ENCODE measurements around the gene CIROP. TPM values are rescaled to one million over a fixed set of nuclear protein-coding genes. Genes with fewer than 3 reads are reported as not detected.

CIROP gene
- total and polyA plus RNA-seq, 9 of the 15 experiments (the other 6 are each of a cell fraction or from before 2014, with no cell fraction given): not detected

DNA sequence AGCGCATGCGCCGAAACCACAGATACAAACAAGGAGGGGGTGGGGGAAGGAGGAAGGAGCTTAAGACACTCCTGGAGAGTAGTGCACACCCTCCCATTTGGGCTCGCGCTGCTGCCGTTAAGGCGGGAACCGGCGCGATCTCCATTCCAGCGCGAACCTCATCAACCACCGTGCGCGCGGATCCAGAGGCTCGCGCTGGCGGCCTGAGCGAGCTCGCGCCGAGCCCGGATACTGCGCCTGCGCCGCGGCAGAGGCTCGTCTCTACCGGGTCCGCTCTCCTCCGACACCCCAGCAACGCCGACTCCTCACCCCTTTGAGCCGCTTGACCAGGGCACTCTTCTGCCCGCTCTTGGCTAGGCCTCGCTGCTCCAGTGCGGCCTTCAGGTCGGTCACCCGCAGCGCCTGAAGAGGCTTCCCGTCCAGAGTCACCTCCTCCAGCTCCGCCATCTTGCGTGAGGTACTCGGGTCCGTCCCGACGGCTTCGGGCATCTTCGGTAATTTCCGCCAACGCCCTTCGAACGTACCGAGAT is 10.1 kb downstream of the CIROP start, which contains the start of gene ACIN1 (continued):
- peak in 1 of 2 experiments; percentile 80; a peak in 1 of 4 replicates for TF ChIP-seq TEAD1 (CRISPR knock-in tag; IDR thresholded peaks at IDR 0.05)
- TF ChIP-seq KDM5B (IDR thresholded peaks at IDR 0.05; ENCODE audit: insufficient replicate concordance, low read depth, low read length): peak; percentile 80
- TF ChIP-seq, protein P1, sequence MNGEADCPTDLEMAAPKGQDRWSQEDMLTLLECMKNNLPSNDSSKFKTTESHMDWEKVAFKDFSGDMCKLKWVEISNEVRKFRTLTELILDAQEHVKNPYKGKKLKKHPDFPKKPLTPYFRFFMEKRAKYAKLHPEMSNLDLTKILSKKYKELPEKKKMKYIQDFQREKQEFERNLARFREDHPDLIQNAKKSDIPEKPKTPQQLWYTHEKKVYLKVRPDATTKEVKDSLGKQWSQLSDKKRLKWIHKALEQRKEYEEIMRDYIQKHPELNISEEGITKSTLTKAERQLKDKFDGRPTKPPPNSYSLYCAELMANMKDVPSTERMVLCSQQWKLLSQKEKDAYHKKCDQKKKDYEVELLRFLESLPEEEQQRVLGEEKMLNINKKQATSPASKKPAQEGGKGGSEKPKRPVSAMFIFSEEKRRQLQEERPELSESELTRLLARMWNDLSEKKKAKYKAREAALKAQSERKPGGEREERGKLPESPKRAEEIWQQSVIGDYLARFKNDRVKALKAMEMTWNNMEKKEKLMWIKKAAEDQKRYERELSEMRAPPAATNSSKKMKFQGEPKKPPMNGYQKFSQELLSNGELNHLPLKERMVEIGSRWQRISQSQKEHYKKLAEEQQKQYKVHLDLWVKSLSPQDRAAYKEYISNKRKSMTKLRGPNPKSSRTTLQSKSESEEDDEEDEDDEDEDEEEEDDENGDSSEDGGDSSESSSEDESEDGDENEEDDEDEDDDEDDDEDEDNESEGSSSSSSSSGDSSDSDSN (IDR thresholded peaks at IDR 0.05; ENCODE audit: borderline replicate concordance in 1 of 2, low read depth in 2 of 2, low read length in 2 of 2): peak in 1 of 2 experiments; percentile 93; a peak in 3 of 4 replicates
- TF ChIP-seq POLR2AphosphoS5 (IDR thresholded peaks at IDR 0.05; ENCODE audit: control insufficient read depth, insufficient read depth, low read depth, low read length): peak; percentile 78; the same call in 1 of the 2 replicates
- no peak for TF ChIP-seq ZNF707 (CRISPR knock-in tag; conservative IDR thresholded peaks at IDR 0.05)
- TF ChIP-seq SIN3B (IDR thresholded peaks at IDR 0.05; ENCODE audit: low read depth): peak; percentile 72; the same call in 1 of the 2 replicates
- peak; percentile 48 for TF ChIP-seq NFIC (IDR thresholded peaks at IDR 0.05)
- TF ChIP-seq, protein P2, sequence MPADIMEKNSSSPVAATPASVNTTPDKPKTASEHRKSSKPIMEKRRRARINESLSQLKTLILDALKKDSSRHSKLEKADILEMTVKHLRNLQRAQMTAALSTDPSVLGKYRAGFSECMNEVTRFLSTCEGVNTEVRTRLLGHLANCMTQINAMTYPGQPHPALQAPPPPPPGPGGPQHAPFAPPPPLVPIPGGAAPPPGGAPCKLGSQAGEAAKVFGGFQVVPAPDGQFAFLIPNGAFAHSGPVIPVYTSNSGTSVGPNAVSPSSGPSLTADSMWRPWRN (IDR thresholded peaks at IDR 0.05; ENCODE audit: low read depth): no peak
- no peak for TF ChIP-seq RCOR1 (IDR thresholded peaks at IDR 0.05; ENCODE audit: borderline replicate concordance in 1 of 2, low read depth in 2 of 2, low read length in 2 of 2)
- TF ChIP-seq GTF2E2 (tag; IDR thresholded peaks at IDR 0.05): peak; percentile 83; the same call in 1 of the 2 replicates
- peak; percentile 33 for TF ChIP-seq CCNT2 (IDR thresholded peaks at IDR 0.05; ENCODE audit: borderline replicate concordance, extremely low read depth, insufficient read length, low read depth, low read length)
- TF ChIP-seq, protein P3, sequence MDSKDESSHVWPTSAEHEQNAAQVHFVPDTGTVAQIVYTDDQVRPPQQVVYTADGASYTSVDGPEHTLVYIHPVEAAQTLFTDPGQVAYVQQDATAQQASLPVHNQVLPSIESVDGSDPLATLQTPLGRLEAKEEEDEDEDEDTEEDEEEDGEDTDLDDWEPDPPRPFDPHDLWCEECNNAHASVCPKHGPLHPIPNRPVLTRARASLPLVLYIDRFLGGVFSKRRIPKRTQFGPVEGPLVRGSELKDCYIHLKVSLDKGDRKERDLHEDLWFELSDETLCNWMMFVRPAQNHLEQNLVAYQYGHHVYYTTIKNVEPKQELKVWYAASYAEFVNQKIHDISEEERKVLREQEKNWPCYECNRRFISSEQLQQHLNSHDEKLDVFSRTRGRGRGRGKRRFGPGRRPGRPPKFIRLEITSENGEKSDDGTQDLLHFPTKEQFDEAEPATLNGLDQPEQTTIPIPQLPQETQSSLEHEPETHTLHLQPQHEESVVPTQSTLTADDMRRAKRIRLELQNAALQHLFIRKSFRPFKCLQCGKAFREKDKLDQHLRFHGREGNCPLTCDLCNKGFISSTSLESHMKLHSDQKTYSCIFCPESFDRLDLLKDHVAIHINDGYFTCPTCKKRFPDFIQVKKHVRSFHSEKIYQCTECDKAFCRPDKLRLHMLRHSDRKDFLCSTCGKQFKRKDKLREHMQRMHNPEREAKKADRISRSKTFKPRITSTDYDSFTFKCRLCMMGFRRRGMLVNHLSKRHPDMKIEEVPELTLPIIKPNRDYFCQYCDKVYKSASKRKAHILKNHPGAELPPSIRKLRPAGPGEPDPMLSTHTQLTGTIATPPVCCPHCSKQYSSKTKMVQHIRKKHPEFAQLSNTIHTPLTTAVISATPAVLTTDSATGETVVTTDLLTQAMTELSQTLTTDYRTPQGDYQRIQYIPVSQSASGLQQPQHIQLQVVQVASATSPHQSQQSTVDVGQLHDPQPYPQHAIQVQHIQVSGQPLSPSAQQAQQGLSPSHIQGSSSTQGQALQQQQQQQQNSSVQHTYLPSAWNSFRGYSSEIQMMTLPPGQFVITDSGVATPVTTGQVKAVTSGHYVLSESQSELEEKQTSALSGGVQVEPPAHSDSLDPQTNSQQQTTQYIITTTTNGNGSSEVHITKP (IDR thresholded peaks at IDR 0.05; ENCODE audit: partially characterized antibody): peak; percentile 14
- TF ChIP-seq ZNF57 (CRISPR knock-in tag; IDR thresholded peaks at IDR 0.05): peak; percentile 68; the same call in 1 of the 2 replicates
- TF ChIP-seq SIN3A (IDR thresholded peaks at IDR 0.05; ENCODE audit: borderline replicate concordance in 2 of 2, control insufficient read depth in 1 of 2, low read depth in 2 of 2, low read length in 2 of 2): peak; percentile 7 to 45; a peak in 2 of 4 replicates

Data from K562 (cell line).